Measurements from ENCODE around the gene SARDH. TPM values are rescaled to one million over a fixed set of nuclear protein-coding genes. Genes with fewer than 3 reads are reported as not detected.

The SARDH gene
- total RNA-seq, 1 experiment from 2014 or later = 5.3 TPM

- Histone ChIP-seq H2BK20ac (ENCODE audit: low read depth, low read length, poor library complexity, severe bottlenecking) (no peak overlapping the region), H2BK15ac (ENCODE audit: low read depth, low read length) (no peak overlapping the region), H3K9me3 (ENCODE audit: control insufficient read depth, low read depth, low read length) (no peaks in the 10 kb centered on the region), H4K91ac (ENCODE audit: insufficient read length, low read depth, low read length) (no peak overlapping the region), H4K5ac (ENCODE audit: insufficient read length, low read depth, low read length) (no peak overlapping the region), H3T11ph (ENCODE audit: low read length) (no peak overlapping the region), H4K8ac (replicated peaks; ENCODE audit: insufficient read length, low read depth, low read length) (no peak overlapping the region), H3K23ac (ENCODE audit: insufficient read length, low read depth, low read length) (no peak overlapping the region), H2BK120ac (ENCODE audit: low read depth, low read length, poor library complexity, severe bottlenecking) (no peak overlapping the region), H2BK5ac (ENCODE audit: insufficient read length, low read length) (no peak overlapping the region), H3K9ac (ENCODE audit: extremely low read depth, insufficient read length, low read length) (no peak overlapping the region), H3K56ac (ENCODE audit: insufficient read length, low read depth, low read length) (no peak overlapping the region), H2AFZ (ENCODE audit: low read length) (no peak overlapping the region), H3K79me2 (ENCODE audit: insufficient read depth, low read length) (no peaks in the 10 kb centered on the region), H3K4me2 (ENCODE audit: insufficient read depth, insufficient read length, low read length) (no peak overlapping the region), H3K23me2 (ENCODE audit: insufficient read length, low read depth, low read length, poor library complexity, severe bottlenecking) (no peaks in the 10 kb centered on the region), H3K27ac (ENCODE audit: insufficient read length, low read depth, low read length) (no peak overlapping the region), H4K20me1 (ENCODE audit: control insufficient read depth, insufficient read depth, insufficient read length) (no peaks in the 10 kb centered on the region), H3K27me3 (ENCODE audit: insufficient read depth, low read length) (no peaks in the 10 kb centered on the region), H3K14ac (ENCODE audit: insufficient read depth, low read length) (no peak overlapping the region), H2AK5ac (ENCODE audit: insufficient read length, low read length) (no peak overlapping the region), H3K4ac (ENCODE audit: low read depth, low read length) (no peak overlapping the region), H3K79me1 (ENCODE audit: insufficient read depth, low read depth, low read length, poor library complexity, severe bottlenecking) (no peaks in the 10 kb centered on the region), H3K18ac (ENCODE audit: insufficient read length, low read depth, low read length) (no peak overlapping the region), H3K4me1 (ENCODE audit: insufficient read depth, low read length) (peaks cover 3% of the 10 kb centered on the region; the same call in 1 of the 2 replicates), H2BK12ac (ENCODE audit: insufficient read length, low read depth, low read length) (no peak overlapping the region)
- no CpG with 5 or more reads among the region's 8 CpGs for WGBS (ENCODE audit: extremely low coverage, insufficient read length, low lambda C conversion rate)
- no peaks in the 10 kb centered on the region for H3K9me3 Mint-ChIP-seq
- peaks cover 24 to 39% of the 10 kb centered on the region in 2 experiments for H3K4me1 Mint-ChIP-seq
- H3K27me3 Mint-ChIP-seq (ENCODE audit: low read depth) = peaks cover 3% of the 10 kb centered on the region
- DNase-seq = no peak
- peak overlapping the region in 1 of 3 experiments; percentile 18; a peak in 1 of 7 replicates for H3K27ac Mint-ChIP-seq
- TF ChIP-seq CTCF (conservative IDR thresholded peaks at IDR 0.05) = no peak
- H3K4me3 Mint-ChIP-seq = peak overlapping the region in 1 of 2 experiments; percentile 24; a peak in 1 of 5 replicates
- H3K36me3 Mint-ChIP-seq (ENCODE audit: insufficient read depth in 1 of 3, low read depth in 3 of 3) = no peaks in the 10 kb centered on the region
Observed at GRCh38 chr9:133638711-133639110, 99.4 kb downstream of the SARDH start.

All from H9 (cell line).